ENCODE measurements around the gene SLC39A9. TPM values are rescaled to one million over a fixed set of nuclear protein-coding genes. Genes with fewer than 3 reads are reported as not detected.

The SLC39A9 gene
- total and polyA plus RNA-seq, 2 experiments from 2014 or later: 32.9 to 90.9 TPM

DNA sequence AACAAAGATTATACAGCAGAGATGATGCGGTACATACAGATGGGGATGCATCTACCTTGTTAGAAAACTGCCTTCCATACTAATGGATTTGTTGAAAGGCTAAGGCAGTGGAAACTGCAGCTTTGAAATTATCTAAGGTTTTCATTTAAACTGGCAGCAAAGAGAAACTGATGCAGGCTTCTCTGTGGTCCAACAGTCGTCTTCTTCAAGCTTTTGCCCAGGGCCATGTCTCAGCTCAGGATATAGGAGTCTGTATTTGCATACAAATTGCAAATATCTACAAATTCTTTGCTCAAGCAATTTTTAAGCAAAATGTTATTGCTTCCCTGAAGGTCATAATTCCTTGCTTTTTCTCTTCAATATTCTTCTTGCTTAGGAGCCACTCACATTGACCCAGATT is 34.1 kb upstream of the SLC39A9 start:
- H3K4me3 ChIP-seq: no peak overlapping the region
- no peak overlapping the region for H3K9ac ChIP-seq
- H3K79me2 ChIP-seq (ENCODE audit: insufficient read depth): no peaks in the 10 kb centered on the region
- H3K27ac ChIP-seq: no peak overlapping the region
- no peaks in the 10 kb centered on the region for H3K9me2 ChIP-seq (ENCODE audit: insufficient read depth)
- no peak for DNase-seq
- TF ChIP-seq EZH2 (IDR thresholded peaks at IDR 0.05; ENCODE audit: insufficient read depth, poor library complexity, severe bottlenecking): no peak
- H3K4me1 ChIP-seq (ENCODE audit: insufficient read depth): no peaks in the 10 kb centered on the region
- H4K20me1 ChIP-seq (ENCODE audit: insufficient read depth): no peaks in the 10 kb centered on the region
- WGBS, 2 experiments (ENCODE audit: low coverage in 1 of 2, low lambda C conversion rate in 2 of 2, missing lambda C conversion rate in 2 of 2): 57 to 62% methylated on average over 2 of the region's 2 CpGs
- no peaks in the 10 kb centered on the region for H3F3A ChIP-seq (ENCODE audit: insufficient read depth)
- in situ Hi-C loops (cut with MboI): loop anchor here (10.0 kb wide), 1 partner anchor 110 kb away; no protein-coding TSS in a partner anchor
- H3K4me2 ChIP-seq (ENCODE audit: unreplicated experiment): no peak overlapping the region
- no peaks in the 10 kb centered on the region for H3K27me3 ChIP-seq (replicated peaks; ENCODE audit: insufficient read depth)
- no peaks in the 10 kb centered on the region for H3K9me3 ChIP-seq (ENCODE audit: low read depth)
- H2AFZ ChIP-seq: no peak overlapping the region
- H3K36me3 ChIP-seq (ENCODE audit: low read depth): no peaks in the 10 kb centered on the region

DNA sequence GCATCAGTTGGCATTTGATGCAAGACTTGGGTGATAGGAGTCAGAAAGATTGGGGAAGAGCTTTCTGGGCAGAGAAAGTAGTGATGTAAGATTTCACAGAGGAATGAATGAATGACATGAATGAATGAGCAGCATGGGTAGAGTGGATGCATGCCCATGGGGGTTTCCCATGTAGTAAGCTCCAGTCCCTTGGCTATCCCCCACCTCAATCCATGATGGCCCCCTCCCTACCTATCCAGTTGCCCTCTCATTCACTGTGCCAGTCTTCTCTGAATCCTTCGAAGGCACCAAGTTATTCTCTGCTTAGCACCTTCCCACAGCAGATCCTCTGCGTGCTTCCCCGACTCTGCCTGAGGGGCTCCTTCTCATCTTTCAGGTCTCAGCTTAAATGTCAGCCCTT is 32.4 kb upstream of the SLC39A9 start:
- Histone ChIP-seq H4K20me1 (ENCODE audit: insufficient read depth) (no peaks in the 10 kb centered on the region), H3K79me2 (ENCODE audit: insufficient read depth) (no peaks in the 10 kb centered on the region), H2AFZ (no peak overlapping the region), H3K27me3 (replicated peaks; ENCODE audit: insufficient read depth) (no peaks in the 10 kb centered on the region), H3K4me2 (ENCODE audit: unreplicated experiment) (no peak overlapping the region), H3F3A (ENCODE audit: insufficient read depth) (no peaks in the 10 kb centered on the region), H3K4me1 (ENCODE audit: insufficient read depth) (no peaks in the 10 kb centered on the region), H3K4me3 (no peak overlapping the region), H3K9ac (no peak overlapping the region), H3K9me2 (ENCODE audit: insufficient read depth) (no peaks in the 10 kb centered on the region), H3K36me3 (ENCODE audit: low read depth) (no peaks in the 10 kb centered on the region), H3K9me3 (ENCODE audit: low read depth) (no peaks in the 10 kb centered on the region), H3K27ac (no peak overlapping the region)
- in situ Hi-C loops (cut with MboI): loop anchor here (10.0 kb wide), 1 partner anchor 111 kb away; no protein-coding TSS in a partner anchor
- WGBS, 2 experiments (ENCODE audit: low coverage in 1 of 2, low lambda C conversion rate in 2 of 2, missing lambda C conversion rate in 2 of 2): 89 to 96% methylated on average over 3 of the region's 3 CpGs
- TF ChIP-seq EZH2phosphoT487 (IDR thresholded peaks at IDR 0.05; ENCODE audit: insufficient read depth, low read depth): no peak
- TF ChIP-seq EZH2 (IDR thresholded peaks at IDR 0.05; ENCODE audit: insufficient read depth, poor library complexity, severe bottlenecking): no peak
- DNase-seq: no peak

- 97% methylated on average over 4 of the region's 4 CpGs for WGBS, 2 experiments (ENCODE audit: low coverage in 1 of 2, low lambda C conversion rate in 2 of 2, missing lambda C conversion rate in 2 of 2)
- no peak overlapping the region for H3K27ac ChIP-seq
- no peaks in the 10 kb centered on the region for H4K20me1 ChIP-seq (ENCODE audit: insufficient read depth)
- no peak overlapping the region for H2AFZ ChIP-seq
- TF ChIP-seq EZH2 (IDR thresholded peaks at IDR 0.05; ENCODE audit: insufficient read depth, poor library complexity, severe bottlenecking) (no peak), EZH2phosphoT487 (IDR thresholded peaks at IDR 0.05; ENCODE audit: insufficient read depth, low read depth) (no peak)
- no peaks in the 10 kb centered on the region for H3K9me3 ChIP-seq (ENCODE audit: low read depth)
- H3K9ac ChIP-seq: no peak overlapping the region
- H3K4me3 ChIP-seq: no peak overlapping the region
- in situ Hi-C loops (cut with MboI): loop anchor here (10.0 kb wide), 1 partner anchor 112 kb away; no protein-coding TSS in a partner anchor
- H3K79me2 ChIP-seq (ENCODE audit: insufficient read depth): no peaks in the 10 kb centered on the region
- no peaks in the 10 kb centered on the region for H3K36me3 ChIP-seq (ENCODE audit: low read depth)
- no peak overlapping the region for H3K4me2 ChIP-seq (ENCODE audit: unreplicated experiment)
- H3F3A ChIP-seq (ENCODE audit: insufficient read depth): no peaks in the 10 kb centered on the region
- H3K4me1 ChIP-seq (ENCODE audit: insufficient read depth): no peaks in the 10 kb centered on the region
- no peaks in the 10 kb centered on the region for H3K9me2 ChIP-seq (ENCODE audit: insufficient read depth)
- no peak for DNase-seq
- no peaks in the 10 kb centered on the region for H3K27me3 ChIP-seq (replicated peaks; ENCODE audit: insufficient read depth)
Observed at GRCh38 chr14:69366761-69367160, 31.7 kb upstream of the SLC39A9 start.

- H3K4me2 ChIP-seq (ENCODE audit: unreplicated experiment): no peak overlapping the region
- no peak overlapping the region for H3K4me3 ChIP-seq
- H3K9ac ChIP-seq: no peak overlapping the region
- H3K27ac ChIP-seq: no peak overlapping the region
- H2AFZ ChIP-seq: no peak overlapping the region
- no peak for DNase-seq
- no peaks in the 10 kb centered on the region for H3K9me2 ChIP-seq (ENCODE audit: insufficient read depth)
- H3K9me3 ChIP-seq (ENCODE audit: low read depth): no peaks in the 10 kb centered on the region
- H3F3A ChIP-seq (ENCODE audit: insufficient read depth): no peaks in the 10 kb centered on the region
- no peaks in the 10 kb centered on the region for H3K36me3 ChIP-seq (ENCODE audit: low read depth)
- no peaks in the 10 kb centered on the region for H3K27me3 ChIP-seq (replicated peaks; ENCODE audit: insufficient read depth)
- H3K4me1 ChIP-seq (ENCODE audit: insufficient read depth): no peaks in the 10 kb centered on the region
- H4K20me1 ChIP-seq (ENCODE audit: insufficient read depth): no peaks in the 10 kb centered on the region
- 15 to 33% methylated on average over 1 of the region's 1 CpG for WGBS, 2 experiments (ENCODE audit: low coverage in 1 of 2, low lambda C conversion rate in 2 of 2, missing lambda C conversion rate in 2 of 2)
- TF ChIP-seq EZH2phosphoT487 (IDR thresholded peaks at IDR 0.05; ENCODE audit: insufficient read depth, low read depth): no peak
- no peak for TF ChIP-seq EZH2 (IDR thresholded peaks at IDR 0.05; ENCODE audit: insufficient read depth, poor library complexity, severe bottlenecking)
- no peaks in the 10 kb centered on the region for H3K79me2 ChIP-seq (ENCODE audit: insufficient read depth)
- in situ Hi-C loops (cut with MboI): loop anchor here (10.0 kb wide), 1 partner anchor 114 kb away; no protein-coding TSS in a partner anchor
Observed at GRCh38 chr14:69368381-69368780, 30.1 kb upstream of the SLC39A9 start.

- Histone ChIP-seq H3K79me2 (ENCODE audit: insufficient read depth) (no peaks in the 10 kb centered on the region), H3K27me3 (replicated peaks; ENCODE audit: insufficient read depth) (no peaks in the 10 kb centered on the region), H3F3A (ENCODE audit: insufficient read depth) (no peaks in the 10 kb centered on the region), H3K36me3 (ENCODE audit: low read depth) (no peaks in the 10 kb centered on the region), H3K9me2 (ENCODE audit: insufficient read depth) (no peaks in the 10 kb centered on the region), H3K4me2 (ENCODE audit: unreplicated experiment) (no peak overlapping the region), H3K9me3 (ENCODE audit: low read depth) (no peaks in the 10 kb centered on the region), H3K4me3 (no peak overlapping the region), H3K27ac (no peak overlapping the region), H2AFZ (no peak overlapping the region), H3K9ac (no peak overlapping the region), H3K4me1 (ENCODE audit: insufficient read depth) (no peaks in the 10 kb centered on the region), H4K20me1 (ENCODE audit: insufficient read depth) (no peaks in the 10 kb centered on the region)
- no peak for TF ChIP-seq EZH2 (IDR thresholded peaks at IDR 0.05; ENCODE audit: insufficient read depth, poor library complexity, severe bottlenecking)
- no peak for TF ChIP-seq EZH2phosphoT487 (IDR thresholded peaks at IDR 0.05; ENCODE audit: insufficient read depth, low read depth)
- in situ Hi-C loops (cut with MboI): no loop called here
- 64 to 67% methylated on average over 5 of the region's 5 CpGs for whole genome bisulfite sequencing, 2 experiments (ENCODE audit: low coverage in 1 of 2, low lambda C conversion rate in 2 of 2, missing lambda C conversion rate in 2 of 2)
- DNase-seq: no peak
Observed at GRCh38 chr14:69370061-69370460, 28.4 kb upstream of the SLC39A9 start.
